ENCODE measurements around the gene GRIK5.
A peak's percentile ranks its signal among the peaks of the same experiment; 100 is the strongest.
"Not testable (repeated sequence)": the region's sequence is repeated elsewhere in the genome, so short reads cannot be mapped to it uniquely, and the experiment has no call there.

GRIK5 gene

GRCh38 chr19:41991925-41992569 lies 78.0 kb downstream of the GRIK5 start:
- POLR2A ChIA-PET; H3K9me3 ChIP-seq (ENCODE audit: control insufficient read depth, insufficient read depth, low read depth, low read length); H3K36me3 ChIP-seq (ENCODE audit: control insufficient read depth in 2 of 2, insufficient read depth in 1 of 2, low read length in 2 of 2); H3K27ac ChIP-seq (ENCODE audit: extremely low read depth, low read depth, low read length); H3K4me3 ChIP-seq (ENCODE audit: low read depth, low read length); H3K4me1 ChIP-seq (ENCODE audit: control insufficient read depth, insufficient read depth, low read length): not testable (repeated sequence)
- CTCF ChIA-PET = interaction anchor here (0.6 to 2.0 kb wide), 5 partner anchors 36 to 239 kb away, joined by 3 to 9 read pairs (median 4); no protein-coding TSS in a partner anchor
- TF ChIP-seq GLIS2 (tag by site-specific recombination; IDR thresholded peaks at IDR 0.05) = peak; percentile 51; the same call in 1 of the 2 replicates
- 0 out of 2 replicates have a peak, but pooled peaks have one; percentile 52 for TF ChIP-seq BCL11B (tag by site-specific recombination; IDR thresholded peaks at IDR 0.05; ENCODE audit: low read depth)

- Histone ChIP-seq H3K4me3 (ENCODE audit: low read depth, low read length) (no peak overlapping the region), H3K36me3 (ENCODE audit: control insufficient read depth in 2 of 2, insufficient read depth in 1 of 2, low read length in 2 of 2) (no peaks in the 10 kb centered on the region), H3K4me1 (ENCODE audit: control insufficient read depth, insufficient read depth, low read length) (peaks cover 6% of the 10 kb centered on the region; the same call in 1 of the 2 replicates), H3K9me3 (ENCODE audit: control insufficient read depth, insufficient read depth, low read depth, low read length) (no peaks in the 10 kb centered on the region), H3K27ac (ENCODE audit: extremely low read depth, low read depth, low read length) (no peak overlapping the region)
- CTCF ChIA-PET = interaction anchor here (0.7 to 0.9 kb wide), 4 partner anchors 33 to 44 kb away, joined by 3 to 9 read pairs (median 4); no protein-coding TSS in a partner anchor
- TF ChIP-seq PATZ1 (tag by site-specific recombination; IDR thresholded peaks at IDR 0.05) = peak; percentile 25; the same call in 1 of the 2 replicates
- no peak for TF ChIP-seq IKZF3 (tag by site-specific recombination; IDR thresholded peaks at IDR 0.05)
- POLR2A ChIA-PET = no interaction called here
These were observed 79.0 kb downstream of the GRIK5 start for GRCh38 chr19:41991025-41991424.

- no peak overlapping the region for H3K4me3 ChIP-seq (ENCODE audit: low read depth, low read length)
- H3K36me3 ChIP-seq (ENCODE audit: control insufficient read depth in 2 of 2, insufficient read depth in 1 of 2, low read length in 2 of 2) = no peaks in the 10 kb centered on the region
- peak; percentile 69 for TF ChIP-seq PRDM1 (tag by site-specific recombination; IDR thresholded peaks at IDR 0.05)
- TF ChIP-seq HOXA7 (CRISPR knock-in tag; IDR thresholded peaks at IDR 0.05; ENCODE audit: borderline replicate concordance) = no peak
- TF ChIP-seq, protein P1, sequence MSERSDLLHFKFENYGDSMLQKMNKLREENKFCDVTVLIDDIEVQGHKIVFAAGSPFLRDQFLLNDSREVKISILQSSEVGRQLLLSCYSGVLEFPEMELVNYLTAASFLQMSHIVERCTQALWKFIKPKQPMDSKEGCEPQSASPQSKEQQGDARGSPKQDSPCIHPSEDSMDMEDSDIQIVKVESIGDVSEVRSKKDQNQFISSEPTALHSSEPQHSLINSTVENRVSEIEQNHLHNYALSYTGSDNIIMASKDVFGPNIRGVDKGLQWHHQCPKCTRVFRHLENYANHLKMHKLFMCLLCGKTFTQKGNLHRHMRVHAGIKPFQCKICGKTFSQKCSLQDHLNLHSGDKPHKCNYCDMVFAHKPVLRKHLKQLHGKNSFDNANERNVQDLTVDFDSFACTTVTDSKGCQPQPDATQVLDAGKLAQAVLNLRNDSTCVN (tag by site-specific recombination; optimal IDR thresholded peaks at IDR 0.05) = no peak
- TF ChIP-seq ZNF596 (tag by site-specific recombination; IDR thresholded peaks at IDR 0.05) = peak; percentile 94
- peak; percentile 54 for TF ChIP-seq ZBTB17 (tag by site-specific recombination; IDR thresholded peaks at IDR 0.05)
- no peak overlapping the region for H3K27ac ChIP-seq (ENCODE audit: extremely low read depth, low read depth, low read length)
- ChIA-PET POLR2A (no interaction called here), CTCF (interaction anchor here (0.7 kb wide), 1 partner anchor 33 kb away, joined by 3 read pairs; no protein-coding TSS in a partner anchor)
- H3K4me1 ChIP-seq (ENCODE audit: control insufficient read depth, insufficient read depth, low read length) = peaks cover 6% of the 10 kb centered on the region; the same call in 1 of the 2 replicates
- H3K9me3 ChIP-seq (ENCODE audit: control insufficient read depth, insufficient read depth, low read depth, low read length) = no peaks in the 10 kb centered on the region
These were observed 79.4 kb downstream of the GRIK5 start for GRCh38 chr19:41990615-41991014.

GRCh38 chr19:41990028-41990427 lies 80.0 kb downstream of the GRIK5 start:
- no peaks in the 10 kb centered on the region for H3K9me3 ChIP-seq (ENCODE audit: control insufficient read depth, insufficient read depth, low read depth, low read length)
- H3K36me3 ChIP-seq (ENCODE audit: control insufficient read depth in 2 of 2, insufficient read depth in 1 of 2, low read length in 2 of 2) = no peaks in the 10 kb centered on the region
- ChIA-PET CTCF (no interaction called here), POLR2A (no interaction called here)
- H3K27ac ChIP-seq (ENCODE audit: extremely low read depth, low read depth, low read length) = no peak overlapping the region
- peaks cover 6% of the 10 kb centered on the region; the same call in 1 of the 2 replicates for H3K4me1 ChIP-seq (ENCODE audit: control insufficient read depth, insufficient read depth, low read length)
- H3K4me3 ChIP-seq (ENCODE audit: low read depth, low read length) = no peak overlapping the region
- no peak for TF ChIP-seq ZNF223 (tag by site-specific recombination; IDR thresholded peaks at IDR 0.05)
- TF ChIP-seq ZNF366 (tag by site-specific recombination; conservative IDR thresholded peaks at IDR 0.05) = 0 out of 2 replicates have a peak, but pooled peaks have one; percentile 28
- peak; percentile 73 for TF ChIP-seq PRDM1 (tag by site-specific recombination; IDR thresholded peaks at IDR 0.05)
- peak; percentile 99 for TF ChIP-seq ZNF596 (tag by site-specific recombination; IDR thresholded peaks at IDR 0.05)
